Mesenchymal stem cell (in vitro differentiated cells and primary cell): ENCODE results near the gene SHC3.

Source experiments
- DNase-seq: peaks from one replicate; pipeline ENCODE4 v3.0.0-alpha.2; 2013
- H2AFZ ChIP-seq: one replicate; pipeline ENCODE4 v1.6.1; 2013; ENCODE audit warnings: low read depth, mild to moderate bottlenecking, control low read depth, inconsistent platforms, low read length, moderate library complexity
- H2AK5ac ChIP-seq: 2 replicates; pipeline ENCODE4 v1.6.1; 2013; ENCODE audit warnings: low read length, moderate library complexity, mild to moderate bottlenecking, inconsistent platforms; ENCODE audit not compliant: severe bottlenecking
- H2BK120ac ChIP-seq: one replicate; pipeline ENCODE4 v1.6.1; 2013; ENCODE audit warnings: low read depth, mild to moderate bottlenecking, inconsistent platforms, low read length, moderate library complexity
- H2BK12ac ChIP-seq, 2 experiments: one replicate each; pipeline ENCODE4 v1.6.1; 2013; ENCODE audit warnings: inconsistent platforms in 2 of 2, low read length in 2 of 2, mild to moderate bottlenecking in 2 of 2, moderate library complexity in 2 of 2, control low read depth in 1 of 2
- H2BK15ac ChIP-seq: one replicate; pipeline ENCODE4 v1.6.1; 2013; ENCODE audit warnings: mild to moderate bottlenecking, low read depth, inconsistent platforms; ENCODE audit not compliant: poor library complexity, severe bottlenecking
- H2BK5ac ChIP-seq: 2 replicates; pipeline ENCODE4 v1.6.1; 2013; ENCODE audit warnings: low read depth, mild to moderate bottlenecking, low read length, control low read depth, inconsistent platforms; ENCODE audit not compliant: poor library complexity, severe bottlenecking
- H3K14ac ChIP-seq, 2 experiments: one replicate each; pipeline ENCODE4 v1.6.1; 2013; ENCODE audit warnings: inconsistent platforms in 2 of 2, low read length in 2 of 2, control low read depth in 1 of 2, mild to moderate bottlenecking in 1 of 2, moderate library complexity in 1 of 2
- H3K18ac ChIP-seq, 2 experiments: one replicate each; pipeline ENCODE4 v1.6.1; 2013; ENCODE audit warnings: inconsistent platforms in 2 of 2, low read length in 2 of 2, control low read depth in 1 of 2, low read depth in 1 of 2, mild to moderate bottlenecking in 1 of 2
- H3K23ac ChIP-seq, 2 experiments: one replicate each; pipeline ENCODE4 v1.6.1; 2013; ENCODE audit warnings: inconsistent platforms in 2 of 2, low read length in 2 of 2, mild to moderate bottlenecking in 2 of 2, moderate library complexity in 2 of 2, control low read depth in 1 of 2
- H3K27ac ChIP-seq: 2 replicates; pipeline ENCODE4 v1.5.1; 2013; ENCODE audit warnings: mild to moderate bottlenecking, moderate library complexity, low read length, control low read depth, inconsistent platforms; ENCODE audit not compliant: poor library complexity, severe bottlenecking
- H3K27me3 ChIP-seq, 2 experiments: 2 replicates each; pipeline versions ENCODE4 v1.6.1 to v1.7.0; 2013; ENCODE audit warnings: low read length in 2 of 2, mild to moderate bottlenecking in 2 of 2, moderate library complexity in 2 of 2, control low read depth in 1 of 2, inconsistent platforms in 1 of 2; ENCODE audit not compliant: control insufficient read depth in 1 of 2, insufficient read depth in 1 of 2
- H3K36me3 ChIP-seq, 2 experiments: 2 replicates each; pipeline versions ENCODE4 v1.6.1 to v1.7.0; 2013; ENCODE audit warnings: low read length in 2 of 2, control low read depth in 1 of 2, inconsistent platforms in 1 of 2, low read depth in 1 of 2, mild to moderate bottlenecking in 1 of 2; ENCODE audit not compliant: insufficient read depth in 2 of 2, control insufficient read depth in 1 of 2
- H3K4ac ChIP-seq, 2 experiments: one replicate each; pipeline ENCODE4 v1.6.1; 2013; ENCODE audit warnings: inconsistent platforms in 2 of 2, low read length in 2 of 2, mild to moderate bottlenecking in 2 of 2, moderate library complexity in 2 of 2, control low read depth in 1 of 2, low read depth in 1 of 2
- H3K4me1 ChIP-seq: 2 replicates; pipeline ENCODE4 v1.6.1; 2013; ENCODE audit warnings: low read depth, low read length, control low read depth; ENCODE audit not compliant: control insufficient read depth, insufficient read depth
- H3K4me2 ChIP-seq: 2 replicates; pipeline ENCODE4 v1.6.1; 2013; ENCODE audit warnings: low read length, mild to moderate bottlenecking, inconsistent platforms; ENCODE audit not compliant: poor library complexity, severe bottlenecking
- H3K4me3 ChIP-seq, 2 experiments: 2 replicates each; pipeline versions ENCODE4 v1.5.1 to v1.7.0; 2013; ENCODE audit warnings: low read length in 2 of 2, mild to moderate bottlenecking in 2 of 2, control low read depth in 1 of 2, low read depth in 1 of 2; ENCODE audit not compliant: insufficient read depth in 1 of 2
- H3K79me1 ChIP-seq: replicated peaks from 2 replicates; pipeline ENCODE4 v1.6.1; 2013; ENCODE audit warnings: mild to moderate bottlenecking, control low read depth, low read length, inconsistent platforms; ENCODE audit not compliant: poor library complexity, severe bottlenecking
- H3K9ac ChIP-seq: 2 replicates; pipeline ENCODE4 v1.7.0; 2013; ENCODE audit warnings: mild to moderate bottlenecking, low read length, moderate library complexity
- H3K9me3 ChIP-seq: 2 replicates; pipeline ENCODE4 v1.7.0; 2013; ENCODE audit warnings: mild to moderate bottlenecking, low read length; ENCODE audit not compliant: control insufficient read depth
- H4K8ac ChIP-seq: one replicate; pipeline ENCODE4 v1.6.1; 2013; ENCODE audit warnings: inconsistent platforms, mild to moderate bottlenecking, low read length, moderate library complexity
- H4K91ac ChIP-seq: one replicate; pipeline ENCODE4 v1.6.1; 2013; ENCODE audit warnings: mild to moderate bottlenecking, low read length, inconsistent platforms
- WGBS: methylation state at CpG from one replicate; pipeline ENCODE4 v1.1.7; 2013; ENCODE audit warnings: mixed read lengths; 5-methylcytosine and 5-hydroxymethylcytosine counted together

The SHC3 gene

GRCh38 chr9:89006267-89006666 is 172.4 kb downstream of the SHC3 start:
- DNase-seq = no peak
- Histone ChIP-seq H2BK15ac (no peak overlapping the region), H3K23ac (no peak overlapping the region), H3K36me3 (peaks cover 19 to 36% of the 10 kb centered on the region in 2 experiments), H2AFZ (no peak overlapping the region), H3K27me3 (no peaks in the 10 kb centered on the region), H2BK12ac (no peak overlapping the region), H2AK5ac (no peak overlapping the region), H3K4me1 (peaks cover 4% of the 10 kb centered on the region), H3K27ac (no peak overlapping the region), H2BK5ac (no peak overlapping the region), H3K14ac (no peak overlapping the region), H3K79me1 (peaks cover 2% of the 10 kb centered on the region), H3K18ac (no peak overlapping the region), H3K4ac (no peak overlapping the region), H4K8ac (no peak overlapping the region), H3K4me2 (no peak overlapping the region), H4K91ac (no peak overlapping the region), H3K9me3 (no peaks in the 10 kb centered on the region), H3K9ac (no peak overlapping the region), H2BK120ac (no peak overlapping the region), H3K4me3 (no peak overlapping the region)
- 79% methylated on average over 1 of the region's 2 CpGs for WGBS

DNA sequence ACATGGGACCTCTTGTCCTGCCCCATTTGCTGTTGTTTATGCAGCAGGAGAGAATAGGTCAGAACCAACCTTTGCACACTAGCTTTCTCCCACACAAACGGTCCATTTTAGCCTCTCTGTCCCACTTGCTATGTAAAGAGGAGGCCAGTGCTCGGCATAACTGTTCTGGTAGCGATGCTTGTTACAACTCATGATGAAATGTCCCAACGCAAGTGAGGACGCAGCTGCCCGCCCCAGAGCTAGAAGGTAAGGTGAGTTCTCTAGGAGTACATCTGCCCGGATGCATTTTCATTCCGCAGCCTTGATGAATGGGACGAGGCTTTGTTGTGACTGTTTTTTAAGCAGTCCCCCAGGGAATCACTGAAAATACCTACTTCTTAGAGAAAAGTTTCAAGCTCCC is 173.3 kb downstream of the SHC3 start:
- Histone ChIP-seq H3K23ac (no peak overlapping the region), H3K36me3 (peaks cover 19 to 36% of the 10 kb centered on the region in 2 experiments), H2BK120ac (no peak overlapping the region), H2BK15ac (no peak overlapping the region), H3K27me3 (no peaks in the 10 kb centered on the region), H3K79me1 (peaks cover 2% of the 10 kb centered on the region), H3K4me1 (peaks cover 4% of the 10 kb centered on the region), H3K14ac (no peak overlapping the region), H3K4me2 (no peak overlapping the region), H2BK12ac (no peak overlapping the region), H3K27ac (no peak overlapping the region), H2AFZ (no peak overlapping the region), H4K91ac (no peak overlapping the region), H3K9me3 (no peaks in the 10 kb centered on the region), H2AK5ac (no peak overlapping the region), H4K8ac (no peak overlapping the region), H3K4me3 (no peak overlapping the region), H2BK5ac (no peak overlapping the region), H3K4ac (no peak overlapping the region), H3K9ac (no peak overlapping the region), H3K18ac (no peak overlapping the region)
- 90% methylated on average over 9 of the region's 9 CpGs for WGBS
- no peak for DNase-seq

GRCh38 chr9:89002987-89003386 is 175.6 kb downstream of the SHC3 start:
- H4K91ac ChIP-seq = no peak overlapping the region
- 95% methylated on average over 6 of the region's 6 CpGs for WGBS

GRCh38 chr9:89001917-89002540 is 176.6 kb downstream of the SHC3 start:
- Histone ChIP-seq H2AK5ac (no peak overlapping the region), H3K23ac (no peak overlapping the region), H3K27me3 (no peaks in the 10 kb centered on the region), H3K4me1 (peaks cover 10% of the 10 kb centered on the region), H3K4me2 (no peak overlapping the region), H4K8ac (no peak overlapping the region), H2BK120ac (no peak overlapping the region), H3K9ac (no peak overlapping the region), H2BK12ac (no peak overlapping the region), H3K36me3 (peaks cover 22 to 41% of the 10 kb centered on the region in 2 experiments), H2BK15ac (no peak overlapping the region), H2BK5ac (no peak overlapping the region), H3K79me1 (peaks cover 2% of the 10 kb centered on the region), H3K4ac (no peak overlapping the region), H3K4me3 (no peak overlapping the region), H2AFZ (no peak overlapping the region), H3K14ac (no peak overlapping the region), H3K9me3 (no peaks in the 10 kb centered on the region), H3K18ac (no peak overlapping the region), H3K27ac (no peak overlapping the region), H4K91ac (no peak overlapping the region)
- WGBS = 93% methylated on average over 27 of the region's 27 CpGs
- no peak for DNase-seq

More at GRCh38 chr9:89002987-89003386, 175.6 kb downstream of the SHC3 start:
- H3K9ac ChIP-seq = no peak overlapping the region
- DNase-seq = no peak
- H3K27ac ChIP-seq = no peak overlapping the region
- H2BK120ac ChIP-seq = no peak overlapping the region
- peaks cover 2% of the 10 kb centered on the region for H3K79me1 ChIP-seq
- H3K36me3 ChIP-seq = peaks cover 17 to 36% of the 10 kb centered on the region in 2 experiments
- H3K4ac ChIP-seq = no peak overlapping the region
- no peak overlapping the region for H3K23ac ChIP-seq
- H3K18ac ChIP-seq = no peak overlapping the region
- no peaks in the 10 kb centered on the region for H3K9me3 ChIP-seq
- H3K4me1 ChIP-seq = peaks cover 10% of the 10 kb centered on the region
- no peak overlapping the region for H4K8ac ChIP-seq
- H2BK15ac ChIP-seq = no peak overlapping the region
- H3K4me3 ChIP-seq = no peak overlapping the region
- no peak overlapping the region for H3K4me2 ChIP-seq
- no peak overlapping the region for H3K14ac ChIP-seq
- H2BK12ac ChIP-seq = no peak overlapping the region
- no peak overlapping the region for H2AK5ac ChIP-seq
- H3K27me3 ChIP-seq = no peaks in the 10 kb centered on the region
- no peak overlapping the region for H2AFZ ChIP-seq
- no peak overlapping the region for H2BK5ac ChIP-seq
